Transverse colon (tissue), 4 donors: ENCODE results near the gene CD244.

ENCODE experiments used
- CTCF ChIP-seq, 5 experiments: fragments of 200-600 bp in 3 of 5; fragments of 450-650 bp in 2 of 5; sonication (generic) in 3 of 5; IDR thresholded peaks; 1 replicate in 2 of 5; 2 replicates in 3 of 5; pipeline ENCODE4 v1.5.1; 2016 to 2017; ENCODE audit warnings: antibody characterized with exemption in 5 of 5, inconsistent platforms in 3 of 5, mild to moderate bottlenecking in 2 of 5, moderate library complexity in 1 of 5
- EP300 ChIP-seq: sonication (generic); formaldehyde crosslinking; IDR thresholded peaks from one replicate; pipeline ENCODE4 v1.6.1; 2017; ENCODE audit warnings: antibody characterized with exemption, low read depth
- POLR2A ChIP-seq: fragments of 450-650 bp; IDR thresholded peaks from one replicate; pipeline ENCODE4 v1.6.1; 2016; ENCODE audit warnings: antibody characterized with exemption, mild to moderate bottlenecking, moderate library complexity
- POLR2AphosphoS5 ChIP-seq, 3 donors: sonication (generic); formaldehyde crosslinking; IDR thresholded peaks; one replicate each; pipeline ENCODE4 v1.6.1; 2016; ENCODE audit warnings: antibody characterized with exemption in 3 of 3

- TF ChIP-seq CTCF (IDR thresholded peaks at IDR 0.05) (no peak), EP300 (no peak), POLR2A (no peak), POLR2AphosphoS5 (IDR thresholded peaks at IDR 0.05) (no peak)
These were observed 21.6 kb downstream of the CD244 start for GRCh38 chr1:160841079-160841478.
